HepG2 (cell line): ENCODE data around the gene ABCC10. TPM values are rescaled to one million over a fixed set of nuclear protein-coding genes. Genes with fewer than 3 reads are reported as not detected.
"Not testable (repeated sequence)": the region's sequence is repeated elsewhere in the genome, so short reads cannot be mapped to it uniquely, and the experiment has no call there.

Experiments used
- ATAC-seq: fragments of 200-7000 bp; cut with Tn5 transposase; 3 replicates; pipeline ENCODE4 v1.9.1; 2020; ENCODE audit warnings: mild to moderate bottlenecking, moderate library complexity
- BruUV-seq: library from RNA; stranded (reverse); fragments of 400-500 nt; replicated peaks from 2 replicates; lab custom pipeline; 2021; lab: Mats Ljungman, UMichigan
- CTCF ChIA-PET: fragments of 300-600 bp; formaldehyde crosslinking; extraction: SDS; loops from one replicate; lab custom pipeline; 2021; ENCODE audit warnings: low total read pairs, inconsistent platforms, low intra/inter-chr PET ratio; lab: Yijun Ruan, JAX
- POLR2A ChIA-PET: fragments of 350-600 bp; sonication (Branson Sonifier 250); formaldehyde crosslinking; loops from one replicate; lab custom pipeline; 2020; ENCODE audit warnings: antibody characterized with exemption, inconsistent platforms; lab: Yijun Ruan, JAX
- DNase-seq: peaks from one replicate; pipeline ENCODE4 v3.0.0-alpha.2; 2015; ENCODE audit warnings: low spot score
- FAIRE-seq: peaks from 3 replicates; lab custom pipeline; 2011; peaks lifted over from hg19 to GRCh38; lab: Jason Lieb, UNC
- H2AFZ ChIP-seq: one replicate; pipeline ENCODE4 v1.6.1; 2011; ENCODE audit warnings: low read length, inconsistent platforms
- H3K27ac ChIP-seq: fragments of 300-600 bp; 3 replicates; pipeline ENCODE4 v1.8.0; 2011; ENCODE audit warnings: mixed run types, mild to moderate bottlenecking, mixed read lengths, low read length, inconsistent platforms; ENCODE audit not compliant: insufficient read depth; ENCODE audit errors: extremely low read length
- H3K27me3 ChIP-seq, 2 experiments: fragments of 200-600 bp in 1 of 2; 2 replicates in 1 of 2; 3 replicates in 1 of 2; pipeline versions ENCODE4 v1.6.0 to v1.8.0; 2011; ENCODE audit warnings: low read length in 2 of 2, mild to moderate bottlenecking in 2 of 2, moderate library complexity in 2 of 2, inconsistent platforms in 1 of 2; ENCODE audit not compliant: insufficient read depth in 2 of 2, control insufficient read depth in 1 of 2
- H3K36me3 ChIP-seq, 2 experiments: fragments of 200-600 bp in 1 of 2; replicated peaks in 1 of 2; 2 replicates in 1 of 2; 3 replicates in 1 of 2; pipeline versions ENCODE4 v1.5.1 to v1.8.0; 2011; ENCODE audit warnings: low read length in 2 of 2, inconsistent platforms in 1 of 2; ENCODE audit not compliant: insufficient read depth in 2 of 2, control insufficient read depth in 1 of 2
- H3K4me1 ChIP-seq: 2 replicates; pipeline ENCODE4 v1.5.1; 2012; ENCODE audit warnings: low read length, inconsistent platforms; ENCODE audit not compliant: insufficient read depth
- H3K4me2 ChIP-seq: 2 replicates; pipeline ENCODE4 v1.6.0; 2011; ENCODE audit warnings: low read depth, low read length, inconsistent platforms
- H3K4me3 ChIP-seq, 3 experiments: fragments of 200-600 bp in 1 of 3; sonication (generic), shearing (Covaris generic) in 1 of 3; replicated peaks in 1 of 3; 2 replicates each; pipeline ENCODE4 v1.5.1; 2011 to 2016; ENCODE audit warnings: low read length in 3 of 3, inconsistent platforms in 2 of 3, low read depth in 2 of 3, mild to moderate bottlenecking in 2 of 3, control low read depth in 1 of 3, mixed read lengths in 1 of 3; ENCODE audit not compliant: insufficient read depth in 1 of 3
- H3K79me2 ChIP-seq: one replicate; pipeline ENCODE4 v1.6.1; 2011; ENCODE audit warnings: low read length, inconsistent platforms; ENCODE audit not compliant: insufficient read depth
- H3K9ac ChIP-seq: 2 replicates; pipeline ENCODE4 v1.6.0; 2011; ENCODE audit warnings: mild to moderate bottlenecking, low read depth, low read length, inconsistent platforms; ENCODE audit not compliant: insufficient read depth
- H3K9me3 ChIP-seq: 2 replicates; pipeline ENCODE4 v1.5.1; 2012; ENCODE audit warnings: mild to moderate bottlenecking, low read length
- H4K20me1 ChIP-seq: 2 replicates; pipeline ENCODE4 v1.6.0; 2011; ENCODE audit warnings: inconsistent platforms, mild to moderate bottlenecking, low read length, moderate library complexity; ENCODE audit not compliant: insufficient read depth
- ARNT2 ChIP-seq: sonication (generic); formaldehyde crosslinking; IDR thresholded peaks from 2 replicates; pipeline ENCODE4 v1.8.0; 2022; ENCODE audit warnings: mild to moderate bottlenecking, low read depth, missing genetic modification reagents, moderate library complexity
- FOSL2 ChIP-seq: sonication (generic); formaldehyde crosslinking; IDR thresholded peaks from 2 replicates; pipeline ENCODE4 v1.4.0; 2020; ENCODE audit warnings: missing genetic modification reagents
- PHB2 ChIP-seq: fragments of 450-650 bp; IDR thresholded peaks from 2 replicates; pipeline ENCODE4 v1.6.1; 2018; ENCODE audit not compliant: partially characterized antibody
- ZBTB33 ChIP-seq: sonication (generic); formaldehyde crosslinking; IDR thresholded peaks from 2 replicates; pipeline ENCODE4 v1.4.0; 2020; ENCODE audit warnings: missing genetic modification reagents
- WGBS: methylation state at CpG from one replicate; pipeline ENCODE4 v1.1.6; 2017; ENCODE audit warnings: low lambda C conversion rate; 5-methylcytosine and 5-hydroxymethylcytosine counted together
- in situ Hi-C: cut with HindIII; loops from 2 replicates; pipeline ENCODE4 v1.10.0; 2017; ENCODE audit warnings: low pct_unique_long_range_greater_than_20kb; ENCODE audit not compliant: extremely low pct_ligation_motif_present
- intact Hi-C: fragments of 100-400 bp; cut with micrococcal nuclease; formaldehyde crosslinking; loops from one replicate; pipeline ENCODE4 v1.10.0; 2022; ENCODE audit not compliant: unreplicated experiment
- polyA plus RNA-seq, 8 experiments: library from polyadenylated mRNA; depleted of rRNA in 3 of 8; stranded (reverse) in 7 of 8; unstranded in 1 of 8; fragments of >200 nt; fragmentation: Illumina TruSeq in 4 of 8; extraction: Trizol in 4 of 8; gene quantifications; 2 replicates each; pipeline versions ENCODE4 v1.2.1 to v1.2.3, GENCODE V29; 2011 to 2016; ENCODE audit warnings: low read depth in 4 of 8, missing spikeins in 1 of 8, mixed read lengths in 1 of 8; ENCODE audit not compliant: insufficient read depth in 1 of 8
- total RNA-seq, 5 experiments: library from RNA; depleted of rRNA; stranded (reverse); fragments of >200 nt; fragmentation: Illumina TruSeq; extraction: Trizol; gene quantifications; 2 replicates each; pipeline ENCODE4 v1.2.3, GENCODE V29; 2016; ENCODE audit warnings: low read depth in 1 of 5

The ABCC10 gene
- total and polyA plus RNA-seq, 2 of the 13 experiments (the other 11 are each of a cell fraction or from before 2014, with no cell fraction given): 16.0 to 24.3 TPM

GRCh38 chr6:43458154-43458553 lies 30.8 kb downstream of the ABCC10 start:
- not testable (repeated sequence) for BruUV-seq, H3K4me2 ChIP-seq, H3K9ac ChIP-seq

GRCh38 chr6:43459535-43459934 lies 32.2 kb downstream of the ABCC10 start:
- intact Hi-C loops (no loop called here), in situ Hi-C loops (loop anchor here (5.0 kb wide), 1 partner anchor 33 kb away; no protein-coding TSS in a partner anchor)
- no peak for DNase-seq
- 37% methylated on average over 1 of the region's 1 CpG for WGBS
- FAIRE-seq: no peak
- peaks cover 0 to 5% of the 10 kb centered on the region in 2 experiments; a peak in 3 of 5 replicates for H3K27me3 ChIP-seq
- no peaks in the 10 kb centered on the region for H3K79me2 ChIP-seq
- no peaks in the 10 kb centered on the region for H4K20me1 ChIP-seq
- no peak overlapping the region for H3K27ac ChIP-seq
- peaks cover 20% of the 10 kb centered on the region for H3K4me1 ChIP-seq
- no peaks in the 10 kb centered on the region for H3K36me3 ChIP-seq
- ChIA-PET CTCF (no interaction called here), POLR2A (interaction anchor here (0.7 to 1.7 kb wide), 2 partner anchors 18 to 24 kb away, joined by 3 to 5 read pairs; partner anchors contain the start of gene TJAP1)
- BruUV-seq: no TSS peak
- no peak for ATAC-seq
- no peak overlapping the region for H3K4me3 ChIP-seq
- H3K9ac ChIP-seq: no peak overlapping the region
- TF ChIP-seq ZBTB33 (CRISPR knock-in tag) (no peak), ARNT2 (CRISPR knock-in tag) (no peak), PHB2 (no peak)
- no peak overlapping the region for H3K4me2 ChIP-seq
- H3K9me3 ChIP-seq: no peaks in the 10 kb centered on the region
- no peak overlapping the region for H2AFZ ChIP-seq

More at GRCh38 chr6:43458154-43458553, 30.8 kb downstream of the ABCC10 start:
- POLR2A ChIA-PET: interaction anchor here (0.9 to 4.7 kb wide), 6 partner anchors 9 to 89 kb away, joined by 4 to 38 read pairs (median 7); partner anchors contain the start of genes ABCC10 and ZNF318
- H3K4me3 ChIP-seq, H3K36me3 ChIP-seq, DNase-seq, H3K9me3 ChIP-seq, H3K27me3 ChIP-seq, H2AFZ ChIP-seq, FAIRE-seq, H3K79me2 ChIP-seq, H4K20me1 ChIP-seq, ATAC-seq, H3K27ac ChIP-seq, intact Hi-C loops: not testable (repeated sequence)
- CTCF ChIA-PET: interaction anchor here (1.0 kb wide), 1 partner anchor 48 kb away, joined by 3 read pairs; no protein-coding TSS in a partner anchor
- TF ChIP-seq FOSL2: peak; percentile 29; the same call in 1 of the 2 replicates
- peaks cover 26% of the 10 kb centered on the region for H3K4me1 ChIP-seq
- WGBS: 76% methylated on average over 15 of the region's 15 CpGs
- in situ Hi-C loops: loop anchor here (5.0 kb wide), 1 partner anchor 34 kb away; no protein-coding TSS in a partner anchor
